BLaER1 treated with 17β-estradiol and CSF1 and Interleukin-3, amounts not matched to agents 10 nM and 100 nM (cell line): ENCODE results near the gene YY2.

ENCODE experiments used
- H3K27ac ChIP-seq, 11 experiments: shearing (Covaris generic); formaldehyde crosslinking; 2 replicates each; pipeline ENCODE4 v1.8.1; 2022
- H3K27me3 ChIP-seq, 11 experiments: shearing (Covaris generic); formaldehyde crosslinking; 2 replicates each; pipeline ENCODE4 v1.8.1; 2022
- H3K36me3 ChIP-seq, 11 experiments: shearing (Covaris generic); formaldehyde crosslinking; 2 replicates each; pipeline ENCODE4 v1.8.1; 2022
- H3K4me1 ChIP-seq, 10 experiments: shearing (Covaris generic); formaldehyde crosslinking; 2 replicates each; pipeline ENCODE4 v1.8.1; 2022
- H3K4me2 ChIP-seq, 11 experiments: shearing (Covaris generic); formaldehyde crosslinking; 2 replicates each; pipeline ENCODE4 v1.8.1; 2022
- H3K4me3 ChIP-seq, 10 experiments: shearing (Covaris generic); formaldehyde crosslinking; 2 replicates each; pipeline ENCODE4 v1.8.1; 2022
- H3K9ac ChIP-seq, 11 experiments: shearing (Covaris generic); formaldehyde crosslinking; 2 replicates each; pipeline ENCODE4 v1.8.1; 2022
- H3K9me3 ChIP-seq, 11 experiments: shearing (Covaris generic); formaldehyde crosslinking; replicated peaks in 1 of 11; 2 replicates each; pipeline ENCODE4 v1.8.1; 2022
- H4K20me1 ChIP-seq, 11 experiments: shearing (Covaris generic); formaldehyde crosslinking; 2 replicates each; pipeline ENCODE4 v1.8.1; 2022
- Cebpa-rat ChIP-seq, 11 experiments: shearing (Covaris generic); IDR thresholded peaks; 2 replicates each; pipeline ENCODE4 v1.8.1; 2022

YY2 gene

GRCh38 chrX:21838937-21839333 is 16.9 kb upstream of the YY2 start:
- peak overlapping the region; percentile 76 to 95 (median 92); a peak in 21 of 22 replicates for H3K27ac ChIP-seq
- no peaks in the 10 kb centered on the region for H4K20me1 ChIP-seq
- no peak for TF ChIP-seq Cebpa-rat (IDR thresholded peaks at IDR 0.05)
- no peaks in the 10 kb centered on the region for H3K27me3 ChIP-seq
- H3K36me3 ChIP-seq: peaks cover 0 to 8% (median 0%) of the 10 kb centered on the region in 11 experiments; a peak in 5 of 22 replicates
- no peaks in the 10 kb centered on the region for H3K9me3 ChIP-seq
- H3K4me1 ChIP-seq: peaks cover 0 to 10% (median 0%) of the 10 kb centered on the region in 10 experiments; a peak in 5 of 20 replicates
- H3K9ac ChIP-seq: peak overlapping the region; percentile 80 to 97 (median 92)
- peak overlapping the region in 10 of 11 experiments; percentile 7 to 33 (median 22); a peak in 9 of 22 replicates for H3K4me2 ChIP-seq
- peak overlapping the region; percentile 49 to 83 (median 76) for H3K4me3 ChIP-seq

DNA sequence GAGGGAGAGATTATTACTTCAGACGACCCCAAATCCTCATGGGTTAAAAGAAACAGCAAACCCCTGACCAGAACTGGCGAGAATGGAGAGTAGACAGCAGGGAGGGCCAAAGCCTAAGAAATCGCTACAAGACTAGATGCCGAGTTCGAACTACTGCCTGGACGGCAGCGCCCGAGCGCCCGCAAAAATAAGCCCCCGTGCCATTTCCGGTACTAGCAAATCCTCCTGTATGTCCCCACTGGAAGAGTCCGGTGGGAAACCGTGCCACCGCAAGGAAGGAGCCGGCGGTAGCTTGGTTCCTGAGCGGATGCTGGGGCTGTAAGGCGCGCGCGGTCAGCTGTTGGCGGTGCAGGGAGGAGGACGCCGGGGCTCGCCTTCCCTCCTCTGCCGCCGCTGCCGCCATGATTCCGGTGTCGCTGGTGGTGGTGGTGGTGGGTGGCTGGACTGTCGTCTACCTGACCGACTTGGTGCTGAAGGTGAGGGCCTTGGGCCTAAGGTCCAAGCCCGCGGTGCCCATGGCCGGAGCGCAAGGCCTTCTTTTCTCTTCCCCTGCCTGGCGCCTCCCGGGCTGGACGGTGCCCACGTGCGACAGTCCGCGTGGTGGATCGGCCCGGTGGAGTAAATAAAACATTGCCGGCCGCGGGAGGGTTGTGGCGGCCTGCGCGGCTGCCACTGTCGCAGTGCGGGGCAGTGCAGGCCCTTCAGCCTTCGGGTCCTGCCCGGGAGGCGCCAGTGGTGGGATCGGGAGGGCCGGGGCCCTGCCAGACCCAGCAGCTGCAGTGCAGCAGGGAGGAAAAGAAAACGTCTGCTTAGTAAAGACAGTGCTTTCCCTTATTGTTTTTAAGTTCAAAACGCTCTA is 16.2 kb upstream of the YY2 start, which contains the start of gene MBTPS2:
Gene MBTPS2 (plus strand): TSS at position 284 of the 859 bp plus-strand sequence. CDS start 118 bp downstream, at position 402.
- H3K27ac ChIP-seq: peak within 1 kb of the TSS; percentile 76 to 95 (median 92)
- no peaks in the 10 kb centered on the region for H4K20me1 ChIP-seq
- no peaks in the 10 kb centered on the region for H3K27me3 ChIP-seq
- H3K36me3 ChIP-seq: peaks cover 0 to 14% (median 5%) of the 10 kb centered on the region in 11 experiments; a peak in 12 of 22 replicates
- peaks cover 0 to 10% (median 0%) of the 10 kb centered on the region in 10 experiments; a peak in 5 of 20 replicates for H3K4me1 ChIP-seq
- no peaks in the 10 kb centered on the region for H3K9me3 ChIP-seq
- H3K4me3 ChIP-seq: peak within 1 kb of the TSS; percentile 49 to 83 (median 76)
- H3K4me2 ChIP-seq: peak within 1 kb of the TSS; percentile 47 to 79 (median 67)
- no peak for TF ChIP-seq Cebpa-rat (IDR thresholded peaks at IDR 0.05)
- peak within 1 kb of the TSS; percentile 80 to 97 (median 92) for H3K9ac ChIP-seq

DNA sequence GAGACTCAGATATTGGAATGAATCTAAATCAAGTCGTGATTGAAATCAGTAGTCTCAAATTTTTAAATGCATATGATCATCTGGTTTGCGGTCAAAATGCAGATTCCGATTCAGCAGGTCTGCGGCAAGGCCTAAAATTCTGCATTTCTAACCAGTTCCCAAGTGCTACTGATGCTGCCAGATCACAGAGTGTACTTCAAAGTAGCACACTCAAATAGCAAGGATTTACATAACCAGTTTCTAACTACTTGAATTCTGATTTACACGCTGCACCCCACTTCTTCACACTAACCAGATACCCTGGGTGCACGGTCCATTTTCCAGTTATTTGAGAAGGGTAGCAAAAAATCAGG is 15.6 kb upstream of the YY2 start:
- H3K9me3 ChIP-seq: no peaks in the 10 kb centered on the region
- peaks cover 3 to 20% (median 6%) of the 10 kb centered on the region in 11 experiments; a peak in 15 of 22 replicates for H3K36me3 ChIP-seq
- H3K4me1 ChIP-seq: peaks cover 0 to 10% (median 0%) of the 10 kb centered on the region in 10 experiments; a peak in 5 of 20 replicates
- no peak for TF ChIP-seq Cebpa-rat (IDR thresholded peaks at IDR 0.05)
- peak overlapping the region; percentile 47 to 79 (median 67) for H3K4me2 ChIP-seq
- H3K27ac ChIP-seq: peak overlapping the region; percentile 76 to 95 (median 92)
- peak overlapping the region; percentile 49 to 83 (median 76) for H3K4me3 ChIP-seq
- H3K27me3 ChIP-seq: no peaks in the 10 kb centered on the region
- peak overlapping the region; percentile 80 to 97 (median 92) for H3K9ac ChIP-seq
- no peaks in the 10 kb centered on the region for H4K20me1 ChIP-seq

DNA sequence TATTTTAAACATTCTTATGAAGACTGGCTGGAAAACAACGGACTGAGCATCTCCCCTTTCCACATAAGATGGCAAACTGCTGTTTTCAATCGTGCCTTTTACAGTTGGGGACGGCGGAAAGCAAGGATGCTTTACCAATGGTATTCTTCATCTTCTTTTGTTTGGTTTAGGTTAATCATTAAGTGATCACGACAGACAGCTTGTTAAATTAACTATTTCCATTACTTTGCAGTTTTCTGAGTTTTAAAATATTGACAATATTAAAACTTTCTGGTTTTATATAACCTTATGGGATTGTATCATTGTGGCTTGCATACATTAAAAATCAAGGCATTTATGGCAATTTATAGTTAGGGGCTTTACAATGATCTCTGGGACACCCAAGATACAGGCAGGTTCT is 12.6 kb upstream of the YY2 start:
- Histone ChIP-seq H3K27ac (no peak overlapping the region), H4K20me1 (no peaks in the 10 kb centered on the region), H3K4me1 (peaks cover 0 to 10% (median 0%) of the 10 kb centered on the region in 10 experiments; a peak in 5 of 20 replicates), H3K4me2 (no peak overlapping the region), H3K9ac (no peak overlapping the region), H3K27me3 (no peaks in the 10 kb centered on the region), H3K36me3 (peaks cover 5 to 50% (median 30%) of the 10 kb centered on the region in 11 experiments; a peak in 19 of 22 replicates), H3K9me3 (no peaks in the 10 kb centered on the region), H3K4me3 (no peak overlapping the region)
- TF ChIP-seq Cebpa-rat (IDR thresholded peaks at IDR 0.05): no peak

- no peak for TF ChIP-seq Cebpa-rat (IDR thresholded peaks at IDR 0.05)
- no peaks in the 10 kb centered on the region for H3K27me3 ChIP-seq
- H3K4me3 ChIP-seq: no peak overlapping the region
- H3K9ac ChIP-seq: no peak overlapping the region
- H3K27ac ChIP-seq: no peak overlapping the region
- H3K9me3 ChIP-seq: no peaks in the 10 kb centered on the region
- peaks cover 5 to 65% (median 32%) of the 10 kb centered on the region in 11 experiments; a peak in 19 of 22 replicates for H3K36me3 ChIP-seq
- H3K4me2 ChIP-seq: no peak overlapping the region
- no peaks in the 10 kb centered on the region for H4K20me1 ChIP-seq
- peaks cover 0 to 10% (median 0%) of the 10 kb centered on the region in 10 experiments; a peak in 5 of 20 replicates for H3K4me1 ChIP-seq
Measured at GRCh38 chrX:21845096-21845495, 10.7 kb upstream of the YY2 start.

DNA sequence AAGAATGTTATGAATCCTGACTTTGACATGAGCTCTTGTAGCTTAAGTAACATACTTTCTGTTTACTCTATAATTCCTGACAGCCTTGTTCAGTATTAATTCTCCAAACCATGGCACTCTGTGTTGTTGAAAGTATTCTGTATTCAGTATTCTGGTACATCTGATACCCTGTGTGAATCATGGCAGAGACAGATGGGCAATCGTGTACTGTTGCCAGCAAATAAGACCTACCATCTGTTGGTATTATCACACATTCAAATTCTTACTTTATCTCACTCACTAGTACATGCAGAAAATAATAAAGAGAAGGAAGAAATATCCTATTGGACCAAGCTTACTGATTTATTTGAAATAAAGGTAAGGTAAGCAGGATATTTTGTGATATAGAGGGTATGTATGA is 8.4 kb upstream of the YY2 start:
- H3K27me3 ChIP-seq: no peaks in the 10 kb centered on the region
- H3K27ac ChIP-seq: no peak overlapping the region
- no peaks in the 10 kb centered on the region for H3K4me1 ChIP-seq
- no peak overlapping the region for H3K9ac ChIP-seq
- H3K4me3 ChIP-seq: no peak overlapping the region
- H3K4me2 ChIP-seq: no peak overlapping the region
- no peaks in the 10 kb centered on the region for H4K20me1 ChIP-seq
- no peaks in the 10 kb centered on the region for H3K9me3 ChIP-seq
- H3K36me3 ChIP-seq: peaks cover 13 to 84% (median 47%) of the 10 kb centered on the region in 11 experiments; a peak in 20 of 22 replicates
- no peak for TF ChIP-seq Cebpa-rat (IDR thresholded peaks at IDR 0.05)

GRCh38 chrX:21853578-21853977 is 2.2 kb upstream of the YY2 start:
- Histone ChIP-seq H4K20me1 (no peaks in the 10 kb centered on the region), H3K4me2 (no peak overlapping the region), H3K27ac (no peak overlapping the region), H3K36me3 (peaks cover 31 to 75% (median 57%) of the 10 kb centered on the region in 11 experiments), H3K4me1 (0 out of 20 replicates have a peak, but pooled peaks cover 0 to 7% (median 0%) of the 10 kb centered on the region in 10 experiments), H3K9ac (no peak overlapping the region), H3K27me3 (no peaks in the 10 kb centered on the region), H3K9me3 (peaks cover 19 to 26% (median 23%) of the 10 kb centered on the region in 11 experiments), H3K4me3 (no peak overlapping the region)
- no peak for TF ChIP-seq Cebpa-rat (IDR thresholded peaks at IDR 0.05)

DNA sequence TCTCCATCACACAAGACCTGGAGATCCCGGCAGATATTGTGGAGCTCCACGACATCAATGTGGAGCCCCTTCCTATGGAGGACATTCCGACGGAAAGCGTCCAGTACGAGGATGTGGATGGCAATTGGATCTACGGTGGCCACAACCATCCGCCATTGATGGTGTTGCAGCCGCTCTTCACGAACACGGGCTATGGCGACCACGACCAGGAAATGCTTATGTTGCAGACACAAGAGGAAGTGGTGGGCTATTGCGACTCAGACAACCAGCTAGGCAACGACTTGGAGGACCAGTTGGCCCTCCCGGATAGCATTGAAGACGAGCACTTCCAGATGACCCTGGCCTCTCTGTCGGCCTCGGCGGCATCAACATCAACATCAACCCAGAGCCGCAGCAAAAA is 717 bp downstream of the YY2 start:
- Histone ChIP-seq H3K4me3 (0 out of 20 replicates have a peak overlapping the region, but pooled peaks of 1 of the 10 experiments have one; percentile 4), H4K20me1 (no peaks in the 10 kb centered on the region), H3K9me3 (peaks cover 19 to 26% (median 23%) of the 10 kb centered on the region in 11 experiments), H3K4me1 (0 out of 20 replicates have a peak, but pooled peaks cover 0 to 7% (median 0%) of the 10 kb centered on the region in 10 experiments), H3K36me3 (peaks cover 31 to 55% (median 45%) of the 10 kb centered on the region in 11 experiments), H3K27me3 (no peaks in the 10 kb centered on the region), H3K27ac (no peak overlapping the region), H3K9ac (no peak overlapping the region), H3K4me2 (no peak overlapping the region)
- TF ChIP-seq Cebpa-rat (IDR thresholded peaks at IDR 0.05): no peak

GRCh38 chrX:21863241-21863640 is 7.5 kb downstream of the YY2 start:
- Histone ChIP-seq H3K27me3 (no peaks in the 10 kb centered on the region), H3K4me2 (no peak overlapping the region), H3K36me3 (no peaks in the 10 kb centered on the region; a peak in 2 of 22 replicates), H3K4me1 (no peaks in the 10 kb centered on the region), H3K9ac (no peak overlapping the region), H3K27ac (no peak overlapping the region), H3K4me3 (no peak overlapping the region), H4K20me1 (no peaks in the 10 kb centered on the region), H3K9me3 (no peaks in the 10 kb centered on the region)
- TF ChIP-seq Cebpa-rat (IDR thresholded peaks at IDR 0.05): no peak
